Transverse colon (tissue), 4 donors: Measurements from ENCODE around the gene MSLN.

Experiments used
- CTCF ChIP-seq, 5 experiments: fragments of 200-600 bp in 3 of 5; fragments of 450-650 bp in 2 of 5; sonication (generic) in 3 of 5; IDR thresholded peaks; 1 replicate in 2 of 5; 2 replicates in 3 of 5; pipeline ENCODE4 v1.5.1; 2016 to 2017; ENCODE audit warnings: antibody characterized with exemption in 5 of 5, inconsistent platforms in 3 of 5, mild to moderate bottlenecking in 2 of 5, moderate library complexity in 1 of 5
- EP300 ChIP-seq: sonication (generic); formaldehyde crosslinking; IDR thresholded peaks from one replicate; pipeline ENCODE4 v1.6.1; 2017; ENCODE audit warnings: antibody characterized with exemption, low read depth
- POLR2A ChIP-seq: fragments of 450-650 bp; IDR thresholded peaks from one replicate; pipeline ENCODE4 v1.6.1; 2016; ENCODE audit warnings: antibody characterized with exemption, mild to moderate bottlenecking, moderate library complexity
- POLR2AphosphoS5 ChIP-seq, 3 donors: sonication (generic); formaldehyde crosslinking; IDR thresholded peaks; one replicate each; pipeline ENCODE4 v1.6.1; 2016; ENCODE audit warnings: antibody characterized with exemption in 3 of 3

GRCh38 chr16:792221-792995 lies 31.9 kb downstream of the MSLN start:
- TF ChIP-seq POLR2A (no peak), CTCF (IDR thresholded peaks at IDR 0.05) (no peak), EP300 (no peak), POLR2AphosphoS5 (IDR thresholded peaks at IDR 0.05) (no peak)
